SH-SY5Y (cell line): ENCODE data around the gene DPP6.

Experiments
- GATA2 ChIP-seq: IDR thresholded peaks from 2 replicates; pipeline ENCODE4 v1.6.1; 2011; ENCODE audit warnings: mild to moderate bottlenecking, low read depth, low read length
- GATA3 ChIP-seq: IDR thresholded peaks from 2 replicates; pipeline ENCODE4 v1.6.1; 2011; ENCODE audit warnings: low read depth, mild to moderate bottlenecking, low read length, moderate library complexity

DNA sequence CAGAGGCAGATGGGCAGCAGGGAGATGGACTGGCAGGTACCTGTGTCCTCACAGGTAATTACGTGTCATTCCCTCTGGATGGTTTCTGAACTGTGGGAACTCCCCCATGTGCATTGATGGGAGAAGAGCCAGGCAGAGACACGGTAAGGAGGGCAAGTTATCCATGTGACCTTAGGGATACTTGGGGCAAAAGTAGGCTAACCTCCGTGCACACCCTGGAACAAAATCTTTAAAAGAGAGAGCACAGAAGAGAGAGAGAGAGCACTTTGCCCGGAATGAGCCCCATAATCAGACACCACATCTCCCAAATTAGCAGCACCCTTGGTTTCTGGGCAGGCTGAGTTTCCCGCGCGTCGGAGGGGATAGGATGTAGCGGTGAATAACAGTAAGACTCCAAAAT lies 527.5 kb downstream of the DPP6 start:
- TF ChIP-seq GATA2: no peak
- TF ChIP-seq GATA3: no peak
